HG03354 (cell line): Measurements from ENCODE around the gene GLDC.
A peak's percentile ranks its signal among the peaks of the same experiment; 100 is the strongest.
"Not testable (repeated sequence)": the region's sequence is repeated elsewhere in the genome, so short reads cannot be mapped to it uniquely, and the experiment has no call there.

ENCODE experiments used
- ATAC-seq: cut with Tn5 transposase; IDR thresholded peaks from one replicate; pipeline ENCODE4 v1.9.1; 2021; ENCODE audit warnings: mild to moderate bottlenecking; ENCODE audit not compliant: unreplicated experiment, poor library complexity, severe bottlenecking

The GLDC gene

DNA sequence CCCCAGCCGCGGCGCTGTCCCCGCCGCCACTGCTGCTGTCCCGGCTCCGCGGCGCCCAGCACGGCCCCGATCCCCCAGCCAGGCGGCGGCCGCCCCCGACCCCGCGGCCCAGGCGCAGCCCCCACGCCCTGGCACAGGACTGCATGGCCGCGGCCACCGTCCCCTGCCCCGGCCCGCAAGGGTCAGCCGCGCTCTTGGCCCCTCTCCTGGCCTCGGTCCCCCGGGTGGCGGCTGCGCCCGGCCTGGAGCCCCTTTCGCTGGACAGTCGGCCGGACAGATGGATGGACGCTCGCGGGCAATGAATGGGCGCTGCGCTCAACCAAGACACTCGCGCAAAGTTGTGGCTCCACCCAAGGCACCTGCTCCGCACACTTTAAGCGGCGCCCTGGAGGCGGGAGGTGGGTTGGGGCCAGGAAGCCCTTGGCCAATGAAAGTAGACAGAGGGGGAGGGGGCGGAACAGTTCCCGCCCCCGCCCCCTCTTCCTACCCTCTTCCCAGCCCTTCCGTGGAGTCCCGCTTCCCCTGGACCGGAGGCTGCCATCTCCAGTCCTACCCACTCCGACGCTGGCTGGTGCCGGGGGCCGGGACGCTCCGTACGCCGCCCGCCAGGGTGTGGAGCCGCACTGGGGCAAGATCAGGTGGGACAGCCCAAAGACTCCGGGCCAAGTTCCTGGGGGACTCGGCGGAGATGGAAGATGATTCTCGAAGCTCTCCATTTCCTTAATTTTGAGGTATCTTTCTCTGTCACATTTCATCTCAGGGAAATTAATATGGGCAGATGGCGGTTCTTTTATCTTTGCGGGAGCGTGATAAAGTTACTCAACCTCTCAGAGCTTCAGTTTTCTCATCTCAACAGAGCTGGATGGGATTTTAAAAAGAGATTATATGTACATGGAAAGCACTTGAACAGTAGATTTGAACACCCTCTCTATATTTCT, at the start of gene GLDC:
Gene GLDC, minus strand, starts transcription at position 375 of the 938 bp plus-strand sequence. Its CDS starts 230 bp downstream, at position 145.
- ATAC-seq = peak; percentile 90

DNA sequence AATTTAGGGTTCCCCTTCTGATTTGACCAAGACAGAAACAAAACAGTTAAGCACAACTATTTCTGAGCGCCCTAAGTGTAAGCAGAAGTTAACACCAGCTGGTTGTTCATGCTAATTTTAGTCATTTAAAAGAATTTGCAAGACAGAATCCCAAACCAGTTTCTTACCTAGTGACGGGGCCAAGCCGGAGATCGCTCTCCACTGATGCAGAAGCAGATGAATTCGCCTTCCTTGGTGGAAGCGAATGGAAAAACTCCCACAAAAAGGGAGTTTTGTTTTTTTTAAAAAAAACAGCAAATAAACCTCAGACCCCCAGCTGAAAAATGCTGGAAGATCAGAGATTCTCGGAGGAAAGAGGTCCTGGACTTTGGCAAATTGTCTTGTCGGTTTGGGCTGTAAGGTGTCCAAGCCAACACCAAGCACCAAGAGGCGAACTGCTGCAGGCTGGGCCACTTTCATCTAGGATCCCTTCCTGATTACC, 47.4 kb upstream of the GLDC start:
- no peak for ATAC-seq

DNA sequence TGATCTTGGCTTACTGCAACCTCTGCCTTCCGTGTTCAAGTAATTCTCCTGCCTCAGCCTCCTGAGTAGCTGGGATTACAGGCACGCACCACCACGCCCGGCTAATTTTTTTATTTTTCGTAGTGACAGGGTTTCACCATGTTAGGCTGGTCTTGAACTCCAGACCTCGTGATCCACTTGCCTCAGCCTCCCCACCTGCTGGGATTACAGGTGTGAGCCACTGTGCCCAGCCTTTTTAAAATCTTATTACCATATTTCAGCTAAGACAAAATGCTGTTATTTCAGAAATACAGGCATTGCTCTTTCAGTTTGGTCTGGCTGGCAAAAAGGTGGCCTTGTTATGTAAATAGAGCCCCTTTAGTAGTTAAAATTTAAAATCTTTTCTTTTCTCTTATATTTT, 46.9 kb upstream of the GLDC start:
- no peak for ATAC-seq

DNA sequence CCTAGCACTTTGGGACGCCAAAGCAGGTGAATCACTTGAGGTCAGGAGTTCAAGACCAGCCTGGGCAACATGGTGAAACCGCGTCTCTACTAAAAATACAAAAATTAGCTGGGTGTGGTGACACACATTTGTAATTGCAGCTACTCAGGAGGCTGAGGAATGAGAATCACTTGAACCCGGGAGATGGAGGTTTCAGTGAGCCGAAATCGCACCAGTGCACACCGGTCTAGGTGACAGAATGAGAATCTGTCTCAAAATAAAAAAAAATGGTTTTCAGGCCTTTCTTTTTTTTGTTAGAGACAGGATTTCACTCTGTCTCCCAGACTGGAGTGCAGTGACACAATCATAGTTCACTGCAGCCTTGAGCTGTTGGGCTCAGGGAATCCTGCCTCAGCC, 45.1 kb upstream of the GLDC start:
- ATAC-seq = not testable (repeated sequence)

DNA sequence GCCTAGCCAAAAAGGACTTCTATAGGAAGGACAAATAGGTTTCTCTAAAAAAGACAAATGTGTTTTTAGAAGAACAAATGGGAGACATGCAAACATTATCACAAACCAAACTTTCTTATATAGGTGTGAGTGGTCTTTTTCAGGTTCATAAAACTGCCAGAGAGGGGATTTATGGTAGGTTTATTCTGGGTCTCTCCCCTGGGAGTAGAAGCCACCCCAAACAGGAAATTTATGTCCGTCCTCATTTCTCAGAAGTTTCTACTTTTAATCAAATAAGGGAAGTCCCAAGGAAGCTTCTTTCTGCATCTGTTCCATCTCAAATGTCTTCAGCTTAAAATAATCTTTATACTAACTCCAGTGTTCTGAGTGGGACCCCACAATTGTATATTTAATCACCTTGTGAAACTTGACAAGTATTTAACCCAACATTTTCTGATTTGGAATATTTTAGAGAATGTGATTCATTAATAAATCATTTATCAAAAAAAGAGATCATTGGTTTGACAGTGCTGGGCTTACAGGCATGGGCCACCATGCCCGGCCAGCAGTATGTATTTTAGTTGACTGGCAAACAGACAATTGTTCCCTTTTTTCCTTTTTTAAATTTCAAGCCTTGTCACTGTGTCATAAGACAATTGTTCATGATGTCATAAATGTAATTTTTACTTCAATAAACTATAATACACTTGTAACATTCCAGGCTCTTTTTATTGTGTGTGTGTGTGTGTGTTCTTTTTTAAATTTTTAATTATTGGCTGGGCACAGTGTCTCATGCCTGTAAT, 44.6 kb upstream of the GLDC start:
- ATAC-seq = no peak

DNA sequence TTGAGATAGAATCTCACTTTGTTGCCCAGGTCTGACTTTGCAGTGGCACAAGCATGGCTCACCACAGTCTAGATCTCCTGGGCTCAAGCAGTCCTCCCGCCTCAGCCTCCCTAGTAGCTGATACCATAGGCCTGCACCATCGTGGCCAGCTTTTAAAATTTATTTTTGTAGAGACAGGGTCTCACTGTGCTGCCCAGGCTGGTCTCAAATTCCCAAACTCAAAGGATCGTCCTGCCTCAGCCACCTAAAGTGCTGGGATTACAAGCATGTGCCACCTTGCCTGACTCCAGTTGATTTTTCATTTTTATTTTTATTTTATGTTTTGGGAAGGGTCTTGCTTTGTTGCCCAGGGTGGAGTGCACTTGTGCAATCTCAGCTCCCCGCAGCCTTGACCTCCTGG, 41.7 kb upstream of the GLDC start:
- ATAC-seq = no peak

DNA sequence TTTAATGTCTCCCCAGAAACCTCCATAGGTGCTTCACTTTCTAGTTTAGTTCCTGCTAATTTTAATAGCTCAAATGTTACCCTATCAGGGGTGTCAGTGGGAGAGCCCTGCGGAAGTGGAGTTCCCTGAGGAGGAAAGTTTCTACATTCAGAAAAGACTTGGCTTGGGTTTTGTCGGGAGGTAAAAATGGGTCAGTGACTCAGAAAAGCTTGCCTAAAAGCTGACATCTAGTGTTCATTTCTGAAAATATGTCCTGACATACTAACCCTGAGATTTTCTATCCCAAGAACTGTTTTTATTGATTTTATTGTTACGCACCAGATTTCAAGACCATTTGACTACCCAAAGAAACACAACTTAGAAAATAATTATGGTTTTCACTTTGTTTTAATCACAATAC, 40.9 kb upstream of the GLDC start:
- no peak for ATAC-seq

DNA sequence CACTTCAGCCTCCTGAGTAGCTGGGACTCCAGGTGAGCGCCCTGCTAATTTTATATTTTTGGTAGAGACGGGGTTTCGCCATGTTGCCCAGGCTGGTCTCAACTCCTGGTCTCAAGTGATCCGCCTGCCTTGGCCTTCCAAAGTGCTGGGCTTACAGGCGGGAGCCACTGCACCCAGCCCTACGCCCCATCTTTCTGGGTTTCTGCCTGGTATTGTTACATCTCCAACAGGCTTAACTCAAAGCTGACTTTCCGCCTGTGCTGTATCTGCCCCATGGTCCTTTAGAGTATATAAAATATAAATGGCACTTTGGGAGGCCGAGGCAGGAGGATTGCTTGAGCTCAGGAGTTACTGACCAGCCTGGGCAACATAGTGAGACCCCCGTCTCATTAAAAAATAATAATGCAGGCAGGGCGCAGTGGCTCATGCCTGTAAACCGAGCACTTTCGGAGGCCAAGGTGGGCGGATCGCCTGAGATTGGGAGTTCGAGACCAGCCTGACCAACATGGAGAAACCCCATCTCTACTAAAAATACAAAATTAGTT, 36.5 kb upstream of the GLDC start:
- ATAC-seq = no peak

DNA sequence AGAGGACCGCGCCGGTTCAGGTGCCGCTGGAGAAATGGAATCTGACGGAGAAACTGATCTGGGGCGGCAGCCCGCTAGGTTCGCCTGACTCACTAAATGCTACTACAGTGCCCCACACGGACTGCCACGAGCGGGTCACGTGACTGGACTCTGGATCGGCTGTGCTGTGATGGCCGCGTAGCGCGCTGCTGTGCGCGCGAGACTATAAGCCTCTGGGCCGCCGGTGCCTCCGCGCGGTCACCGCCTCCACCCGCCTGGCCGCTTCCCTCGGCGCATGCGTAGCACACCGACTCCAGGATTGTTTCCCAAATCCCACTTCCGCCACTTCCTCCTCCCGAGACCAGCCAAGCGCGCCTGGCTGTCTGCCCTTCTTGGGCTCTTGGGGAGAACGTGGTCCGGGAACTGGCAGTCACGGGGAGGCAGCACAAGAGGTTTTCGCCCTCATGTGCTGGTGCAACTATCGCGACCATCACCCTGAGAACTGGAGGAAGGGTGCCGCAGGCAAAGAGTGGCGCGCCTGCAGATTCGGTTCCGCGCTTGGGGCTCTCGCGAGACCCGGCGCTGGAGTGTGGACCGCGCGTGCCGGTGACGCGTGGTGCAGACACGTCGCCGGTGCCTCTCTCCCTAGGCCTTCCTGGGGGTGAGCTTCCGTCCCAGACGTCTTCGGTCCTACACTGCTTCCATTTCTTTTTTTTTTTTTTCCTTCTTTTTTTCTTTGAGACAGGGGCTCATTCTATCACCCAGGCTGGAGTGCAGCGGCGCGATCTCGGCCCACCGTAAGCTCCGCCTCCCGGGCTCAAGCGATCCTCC, 35.8 kb upstream of the GLDC start:
- ATAC-seq = peak; percentile 77

DNA sequence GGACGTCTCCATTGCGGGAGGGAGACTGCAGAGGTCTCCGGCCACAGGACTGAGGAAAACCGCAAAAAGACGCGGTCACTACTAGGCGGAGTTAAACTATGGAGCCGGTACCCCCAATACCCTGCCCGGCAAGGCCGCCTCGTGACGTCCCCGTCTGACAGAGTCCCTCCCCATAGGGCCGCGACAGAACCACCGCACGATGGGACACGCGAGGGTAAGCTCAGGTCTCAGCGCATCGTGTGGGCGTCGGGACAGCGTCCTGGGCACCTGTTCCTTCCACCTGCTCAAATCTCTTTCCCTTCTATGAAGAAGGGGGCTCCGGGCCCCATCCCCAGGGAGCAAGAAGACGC, 35.2 kb upstream of the GLDC start:
- peak; percentile 30 for ATAC-seq

DNA sequence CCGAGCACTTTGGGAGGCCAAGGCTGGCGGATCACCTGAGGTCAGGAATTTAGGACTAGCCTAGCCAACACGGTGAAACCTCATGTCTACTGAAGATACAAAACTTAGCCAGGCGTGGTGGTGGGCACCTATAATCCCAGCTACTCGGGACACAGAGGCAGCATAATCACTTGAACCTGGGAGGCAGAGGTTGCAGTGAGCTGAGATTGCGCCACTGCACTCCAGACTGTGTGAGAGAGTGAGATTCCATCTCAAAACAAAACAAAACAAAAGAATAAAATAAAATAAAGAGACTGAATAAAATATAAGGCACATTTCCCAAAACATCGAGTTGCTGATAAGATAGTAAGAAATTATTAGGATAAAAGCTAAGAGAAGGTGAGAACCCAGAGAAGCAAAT, 32.3 kb upstream of the GLDC start:
- no peak for ATAC-seq

DNA sequence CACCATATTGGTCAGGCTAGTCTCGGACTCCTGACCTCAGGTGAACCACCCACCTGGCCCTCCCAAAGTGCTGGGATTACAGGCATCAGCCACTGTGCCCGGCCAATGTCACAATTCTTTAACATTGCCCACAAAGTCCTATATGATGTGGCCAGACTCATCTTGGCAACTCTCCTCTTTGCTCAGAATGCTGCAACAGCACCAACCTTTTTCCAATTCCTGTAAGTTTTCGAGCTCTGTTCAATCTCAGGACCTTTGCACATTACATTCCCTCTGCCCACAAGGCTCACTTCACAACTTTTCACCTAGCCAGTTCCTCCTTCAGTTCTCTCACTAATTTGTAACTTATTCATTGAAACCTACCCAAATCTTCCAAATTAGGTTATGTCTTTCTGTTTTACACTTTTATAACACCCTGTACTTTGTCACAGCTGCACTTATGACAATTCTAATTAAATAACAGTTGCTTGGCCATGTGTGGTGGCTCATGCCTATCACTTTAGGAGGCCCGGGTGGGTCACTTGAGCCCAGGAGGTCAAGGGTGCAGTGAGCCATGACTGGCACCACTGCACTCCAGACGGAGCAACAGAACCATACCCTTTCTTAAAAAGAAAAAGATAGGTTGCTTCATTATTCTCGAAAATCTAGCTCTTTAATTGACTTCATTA, 30.9 kb upstream of the GLDC start:
- no peak for ATAC-seq

DNA sequence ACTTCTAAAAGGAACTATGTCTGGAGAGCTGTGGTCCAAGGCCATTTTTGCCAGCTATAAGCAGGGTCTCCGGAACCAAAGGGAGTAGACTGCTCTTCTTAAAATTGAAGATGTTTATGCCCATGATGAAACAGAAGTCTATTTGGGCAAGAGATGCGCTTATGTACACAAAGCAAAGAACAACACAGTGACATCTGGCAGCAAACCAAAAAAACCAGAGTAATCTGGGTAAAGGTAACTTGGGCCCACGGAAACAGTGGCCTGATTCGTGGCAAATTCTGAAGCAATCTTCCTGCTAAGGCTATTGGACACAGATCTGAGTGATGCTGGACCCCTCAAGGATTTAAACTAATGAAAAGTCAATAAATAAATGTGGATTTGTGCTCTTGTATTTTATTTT, 29.7 kb upstream of the GLDC start:
- no peak for ATAC-seq

DNA sequence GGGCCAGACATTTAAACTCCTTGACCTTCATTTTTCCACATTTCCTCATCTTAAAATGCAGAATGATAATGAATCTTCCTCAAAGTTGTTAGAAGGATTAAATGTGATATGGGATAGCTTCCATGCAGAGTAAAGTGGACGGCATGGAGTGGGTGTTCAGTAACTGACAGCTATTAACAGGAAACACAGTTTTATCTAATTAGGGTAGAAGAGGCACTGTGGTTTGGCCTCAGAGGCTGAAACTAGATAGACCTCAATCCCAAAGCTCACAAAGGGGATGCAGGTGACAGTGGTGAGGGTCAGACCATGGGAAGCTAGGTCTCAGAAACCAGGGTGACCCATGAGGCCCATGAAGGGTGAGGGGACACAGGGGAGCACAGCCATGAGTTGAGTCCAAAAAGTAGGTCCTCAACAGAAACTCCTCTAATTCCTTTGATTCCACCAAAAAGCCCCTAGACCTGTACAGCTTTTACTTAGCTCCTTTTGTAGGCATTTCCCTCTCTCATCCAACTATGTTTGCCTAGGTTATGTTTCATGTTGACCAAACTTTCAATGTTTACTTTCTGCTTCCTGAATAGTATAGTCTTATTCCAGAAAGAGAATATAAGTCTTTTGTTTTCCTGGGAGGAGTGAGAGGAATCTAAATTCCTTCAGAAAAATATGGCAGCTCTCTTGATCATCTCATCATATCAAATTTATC, 27.9 kb upstream of the GLDC start:
- peak; percentile 66 for ATAC-seq

DNA sequence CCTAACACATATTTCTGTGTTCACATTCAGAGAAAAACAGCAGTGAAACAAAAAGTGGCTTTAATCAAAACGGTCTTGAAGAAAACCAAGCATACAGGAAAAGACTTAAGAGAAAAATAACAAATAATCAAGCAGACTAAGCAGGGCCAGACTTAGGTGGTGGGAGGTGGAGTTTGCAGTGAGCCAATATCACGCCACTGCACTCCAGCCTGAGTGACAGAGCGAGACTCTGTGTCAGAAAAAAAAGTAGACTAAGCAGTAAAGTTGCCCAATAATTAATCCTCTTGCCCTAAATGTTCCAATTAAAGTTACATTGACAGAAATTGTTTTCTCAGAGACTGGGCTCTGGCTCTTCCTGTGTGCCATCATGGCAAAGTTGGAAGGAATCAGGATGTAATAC, 26.6 kb upstream of the GLDC start:
- no peak for ATAC-seq

DNA sequence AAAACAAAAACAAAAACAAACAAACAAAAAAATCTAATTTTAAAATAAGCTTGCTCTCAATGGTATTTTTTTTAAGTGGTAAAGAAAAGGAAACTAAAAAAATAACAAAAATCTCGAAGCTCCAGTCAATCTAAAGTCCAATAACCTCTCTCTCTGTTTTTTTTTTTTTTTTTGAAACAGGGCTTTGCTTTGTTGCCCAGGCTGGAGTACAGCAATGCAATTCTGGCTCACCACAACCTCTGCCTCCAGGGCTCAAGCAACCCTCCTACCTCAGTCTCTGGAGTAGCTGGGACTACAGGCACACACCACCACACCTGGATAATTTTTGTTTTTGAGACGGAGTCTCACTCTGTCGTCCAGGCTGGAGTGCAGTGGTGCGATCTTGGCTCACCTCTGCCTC, 25.9 kb upstream of the GLDC start:
- no peak for ATAC-seq

DNA sequence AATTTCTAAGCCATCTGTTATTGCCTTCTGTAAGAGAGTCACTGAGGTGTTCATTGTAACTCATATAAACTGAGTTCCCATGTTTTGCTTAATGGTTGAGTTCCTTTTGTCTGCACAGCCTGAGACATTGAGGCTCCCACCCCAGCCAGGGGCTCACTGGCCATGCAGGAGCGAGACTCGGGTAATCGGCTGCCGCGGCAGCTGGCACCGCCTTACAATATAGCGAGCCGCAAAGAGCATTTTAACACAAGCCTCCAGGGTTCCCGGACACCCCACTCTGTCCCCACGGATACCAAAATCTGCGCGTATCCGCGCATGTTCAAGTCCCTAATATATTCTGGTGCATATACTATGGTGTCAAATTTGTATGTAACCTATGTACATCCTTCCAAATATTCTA, 24.4 kb upstream of the GLDC start:
- ATAC-seq = no peak

DNA sequence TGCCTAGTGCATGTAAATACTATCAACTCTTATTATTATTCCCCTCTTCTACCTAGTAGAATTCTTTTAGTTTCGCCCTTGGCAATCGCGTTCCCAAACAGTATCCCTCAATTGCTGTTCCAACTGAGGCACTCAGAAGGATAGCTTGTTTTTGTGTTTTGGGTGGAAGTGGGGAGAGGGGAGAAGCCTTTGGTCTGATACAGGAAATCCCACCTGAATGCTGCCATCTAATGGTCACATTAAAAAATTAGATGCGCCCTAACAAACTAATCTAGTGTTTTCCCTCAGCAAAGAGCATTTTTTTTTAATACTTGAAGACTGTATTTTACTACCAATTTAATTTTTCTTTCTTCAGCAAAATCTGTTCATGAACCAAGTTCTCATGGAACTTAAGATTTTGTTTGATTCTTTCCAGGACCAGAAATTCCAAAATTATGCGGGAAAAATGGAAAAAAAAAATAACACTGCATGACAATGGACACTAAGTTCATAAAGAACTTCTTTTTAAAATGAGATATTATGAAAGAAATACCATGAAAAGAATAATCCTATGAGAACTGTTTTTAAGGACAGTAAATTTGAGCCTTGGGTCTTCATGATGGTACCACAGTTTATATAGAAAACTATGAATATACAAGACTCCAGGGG, 22.2 kb upstream of the GLDC start:
- no peak for ATAC-seq
